ENCODE results near the gene RFX2. TPM values are rescaled to one million over a fixed set of nuclear protein-coding genes. Genes with fewer than 3 reads are reported as not detected.

The RFX2 gene
- total and polyA plus RNA-seq, 4 donors: 13.1 to 54.2 (median 20.0) TPM

- Histone ChIP-seq H3K36me3 (ENCODE audit: control insufficient read depth in 4 of 4, insufficient read depth in 4 of 4, low read length in 4 of 4) (no peaks in the 10 kb centered on the region), H3K27me3 (ENCODE audit: control insufficient read depth in 3 of 3, insufficient read depth in 3 of 3, low read length in 2 of 3) (no peaks in the 10 kb centered on the region), H3K27ac (ENCODE audit: low read depth in 1 of 2, low read length in 1 of 2) (no peak overlapping the region), H3K9me3 (ENCODE audit: control insufficient read depth in 4 of 4, insufficient read depth in 3 of 4, low read length in 3 of 4) (no peaks in the 10 kb centered on the region), H3K4me1 (ENCODE audit: control insufficient read depth in 5 of 5, insufficient read depth in 5 of 5, low read length in 5 of 5) (peaks cover 8 to 66% (median 34%) of the 10 kb centered on the region in 5 donors), H3K9ac (ENCODE audit: insufficient read depth in 1 of 2, low read length in 2 of 2) (peak overlapping the region in 1 of 2 donors; percentile 40), H3K4me3 (no peak overlapping the region)
- 51 to 68% methylated on average over 5 of the region's 5 CpGs for WGBS, 2 donors
- DNase-seq (peak in 1 of 3 donors; percentile 70), ATAC-seq (ENCODE audit: insufficient read depth, low FRiP score) (no peak)
- TF ChIP-seq, protein P1, sequence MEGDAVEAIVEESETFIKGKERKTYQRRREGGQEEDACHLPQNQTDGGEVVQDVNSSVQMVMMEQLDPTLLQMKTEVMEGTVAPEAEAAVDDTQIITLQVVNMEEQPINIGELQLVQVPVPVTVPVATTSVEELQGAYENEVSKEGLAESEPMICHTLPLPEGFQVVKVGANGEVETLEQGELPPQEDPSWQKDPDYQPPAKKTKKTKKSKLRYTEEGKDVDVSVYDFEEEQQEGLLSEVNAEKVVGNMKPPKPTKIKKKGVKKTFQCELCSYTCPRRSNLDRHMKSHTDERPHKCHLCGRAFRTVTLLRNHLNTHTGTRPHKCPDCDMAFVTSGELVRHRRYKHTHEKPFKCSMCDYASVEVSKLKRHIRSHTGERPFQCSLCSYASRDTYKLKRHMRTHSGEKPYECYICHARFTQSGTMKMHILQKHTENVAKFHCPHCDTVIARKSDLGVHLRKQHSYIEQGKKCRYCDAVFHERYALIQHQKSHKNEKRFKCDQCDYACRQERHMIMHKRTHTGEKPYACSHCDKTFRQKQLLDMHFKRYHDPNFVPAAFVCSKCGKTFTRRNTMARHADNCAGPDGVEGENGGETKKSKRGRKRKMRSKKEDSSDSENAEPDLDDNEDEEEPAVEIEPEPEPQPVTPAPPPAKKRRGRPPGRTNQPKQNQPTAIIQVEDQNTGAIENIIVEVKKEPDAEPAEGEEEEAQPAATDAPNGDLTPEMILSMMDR (IDR thresholded peaks at IDR 0.05; ENCODE audit: control extremely low read depth, extremely low read depth): no peak
These were observed 11.7 kb downstream of the RFX2 start for GRCh38 chr19:6098574-6098973.

- Histone ChIP-seq H3K4me1 (ENCODE audit: control insufficient read depth in 5 of 5, insufficient read depth in 5 of 5, low read length in 5 of 5) (peaks cover 8 to 61% (median 28%) of the 10 kb centered on the region in 5 donors), H3K27me3 (ENCODE audit: control insufficient read depth in 3 of 3, insufficient read depth in 3 of 3, low read length in 2 of 3) (no peaks in the 10 kb centered on the region), H3K36me3 (ENCODE audit: control insufficient read depth in 4 of 4, insufficient read depth in 4 of 4, low read length in 4 of 4) (no peaks in the 10 kb centered on the region), H3K9ac (ENCODE audit: insufficient read depth in 1 of 2, low read length in 2 of 2) (no peak overlapping the region), H3K27ac (ENCODE audit: low read depth in 1 of 2, low read length in 1 of 2) (no peak overlapping the region), H3K4me3 (no peak overlapping the region), H3K9me3 (ENCODE audit: control insufficient read depth in 4 of 4, insufficient read depth in 3 of 4, low read length in 3 of 4) (no peaks in the 10 kb centered on the region)
- WGBS, 2 donors: 86 to 92% methylated on average over 4 of the region's 4 CpGs
- no peak for DNase-seq
- ATAC-seq (ENCODE audit: insufficient read depth, low FRiP score): no peak
- TF ChIP-seq, protein P1 (IDR thresholded peaks at IDR 0.05; ENCODE audit: control extremely low read depth, extremely low read depth): no peak
These were observed 12.4 kb downstream of the RFX2 start for GRCh38 chr19:6097911-6098310.

DNA sequence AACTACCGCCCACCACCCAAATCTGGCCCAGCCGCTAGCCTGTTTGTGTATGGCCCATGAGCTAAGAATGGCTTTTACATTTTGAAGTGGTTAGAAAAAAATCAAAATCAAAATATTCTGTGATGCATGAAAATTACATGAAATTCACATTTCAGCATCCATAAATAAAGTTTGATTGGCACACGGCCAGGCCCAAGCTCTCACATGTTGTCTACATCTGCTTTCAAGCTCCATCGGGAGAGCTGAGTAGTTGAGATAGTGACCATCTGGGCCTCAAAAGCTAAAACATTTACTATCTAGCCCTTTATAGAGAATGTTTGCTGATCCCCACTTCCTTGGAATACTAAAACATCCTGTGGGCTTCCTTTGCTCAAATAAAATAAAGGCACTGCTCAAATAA, 14.5 kb downstream of the RFX2 start:
- peaks cover 0 to 58% (median 33%) of the 10 kb centered on the region in 5 donors for H3K4me1 ChIP-seq (ENCODE audit: control insufficient read depth in 5 of 5, insufficient read depth in 5 of 5, low read length in 5 of 5)
- H3K9me3 ChIP-seq (ENCODE audit: control insufficient read depth in 4 of 4, insufficient read depth in 3 of 4, low read length in 3 of 4): no peaks in the 10 kb centered on the region
- no peak overlapping the region for H3K9ac ChIP-seq (ENCODE audit: insufficient read depth in 1 of 2, low read length in 2 of 2)
- DNase-seq: peak in 2 of 3 donors; percentile 37 to 65
- no peaks in the 10 kb centered on the region for H3K27me3 ChIP-seq (ENCODE audit: control insufficient read depth in 3 of 3, insufficient read depth in 3 of 3, low read length in 2 of 3)
- ATAC-seq (ENCODE audit: insufficient read depth, low FRiP score): no peak
- TF ChIP-seq, protein P1 (IDR thresholded peaks at IDR 0.05; ENCODE audit: control extremely low read depth, extremely low read depth): no peak
- no peak overlapping the region for H3K27ac ChIP-seq (ENCODE audit: low read depth in 1 of 2, low read length in 1 of 2)
- no peak overlapping the region for H3K4me3 ChIP-seq
- WGBS, 2 donors: 77 to 90% methylated on average over 4 of the region's 4 CpGs
- H3K36me3 ChIP-seq (ENCODE audit: control insufficient read depth in 4 of 4, insufficient read depth in 4 of 4, low read length in 4 of 4): no peaks in the 10 kb centered on the region
